GM23338 (cell line): ENCODE measurements around the gene SRGN. TPM values are rescaled to one million over a fixed set of nuclear protein-coding genes. Genes with fewer than 3 reads are reported as not detected.
A peak's percentile ranks its signal among the peaks of the same experiment; 100 is the strongest.

Source experiments
- ATAC-seq: fragments of 200-7000 bp; cut with Tn5 transposase; 3 replicates; pipeline ENCODE4 v1.9.1; 2020
- DNase-seq: peaks from one replicate; pipeline ENCODE4 v3.0.0-alpha.2; 2015; ENCODE audit warnings: low spot score
- H2AFZ ChIP-seq: fragments of 200-600 bp; sonication (generic); 2 replicates; pipeline ENCODE4 v1.8.0; 2016; ENCODE audit warnings: antibody characterized with exemption, mild to moderate bottlenecking, moderate library complexity
- H3F3A ChIP-seq: fragments of 200-600 bp; sonication (generic); replicated peaks from 2 replicates; pipeline ENCODE4 v1.8.0; 2017; ENCODE audit warnings: antibody characterized with exemption, mixed run types, low read depth
- H3K27ac ChIP-seq: fragments of 200-600 bp; sonication (generic); 2 replicates; pipeline ENCODE4 v1.6.1; 2016; ENCODE audit warnings: low read depth
- H3K27me3 ChIP-seq: fragments of 200-600 bp; sonication (generic); 2 replicates; pipeline ENCODE4 v1.8.0; 2016; ENCODE audit warnings: mild to moderate bottlenecking, mixed run types, moderate library complexity; ENCODE audit not compliant: insufficient read depth
- H3K36me3 ChIP-seq: fragments of 200-600 bp; sonication (generic); 2 replicates; pipeline ENCODE4 v1.8.0; 2016; ENCODE audit warnings: mild to moderate bottlenecking; ENCODE audit not compliant: insufficient read depth
- H3K4me1 ChIP-seq: fragments of 200-600 bp; sonication (generic); 2 replicates; pipeline ENCODE4 v1.8.0; 2016; ENCODE audit warnings: mild to moderate bottlenecking, moderate library complexity; ENCODE audit not compliant: insufficient read depth
- H3K4me2 ChIP-seq: fragments of 200-600 bp; sonication (generic); 2 replicates; pipeline ENCODE4 v1.7.1; 2017; ENCODE audit warnings: mixed run types
- H3K4me3 ChIP-seq: fragments of 200-600 bp; sonication (generic); 2 replicates; pipeline ENCODE4 v1.6.1; 2016; ENCODE audit warnings: mixed run types
- H3K79me2 ChIP-seq: fragments of 200-600 bp; sonication (generic); replicated peaks from 2 replicates; pipeline ENCODE4 v1.8.0; 2017; ENCODE audit warnings: mild to moderate bottlenecking; ENCODE audit not compliant: insufficient read depth
- H3K9me2 ChIP-seq: fragments of 200-600 bp; sonication (generic); 2 replicates; pipeline ENCODE4 v1.8.0; 2017; ENCODE audit not compliant: insufficient read depth
- H4K20me1 ChIP-seq: fragments of 200-600 bp; sonication (generic); replicated peaks from 2 replicates; pipeline ENCODE4 v1.8.0; 2017; ENCODE audit warnings: mild to moderate bottlenecking; ENCODE audit not compliant: insufficient read depth
- H3K27ac Mint-ChIP-seq: 2 replicates; pipeline ENCODE4 v1.8.0; 2020; ENCODE audit warnings: inconsistent platforms, mild to moderate bottlenecking, moderate library complexity, mixed read lengths
- H3K27me3 Mint-ChIP-seq: 3 replicates; pipeline ENCODE4 v1.8.0; 2022; ENCODE audit warnings: low read depth, mild to moderate bottlenecking, moderate library complexity, mixed read lengths, inconsistent platforms; ENCODE audit not compliant: insufficient read depth, poor library complexity
- H3K36me3 Mint-ChIP-seq: 3 replicates; pipeline ENCODE4 v1.8.0; 2021; ENCODE audit warnings: low read depth, mild to moderate bottlenecking, inconsistent platforms, moderate library complexity, mixed read lengths
- H3K4me1 Mint-ChIP-seq: 3 replicates; pipeline ENCODE4 v1.8.0; 2020; ENCODE audit warnings: mild to moderate bottlenecking, inconsistent platforms, mixed read lengths
- H3K4me3 Mint-ChIP-seq: 3 replicates; pipeline ENCODE4 v1.8.0; 2021; ENCODE audit warnings: moderate library complexity, mild to moderate bottlenecking, inconsistent platforms, mixed read lengths
- H3K9me3 Mint-ChIP-seq: 3 replicates; pipeline ENCODE4 v1.8.0; 2020; ENCODE audit warnings: moderate library complexity, mild to moderate bottlenecking, inconsistent platforms, mixed read lengths
- CREB1 ChIP-seq: fragments of 250-450 bp; sonication (Bioruptor Pico); IDR thresholded peaks from 2 replicates; pipeline ENCODE4 v1.5.0; 2020; ENCODE audit warnings: low read depth, mild to moderate bottlenecking, moderate library complexity
- CTCF ChIP-seq, 2 experiments: fragments of 200-600 bp in 1 of 2; sonication (generic) in 1 of 2; conservative IDR thresholded peaks; 2 replicates each; pipeline versions ENCODE4 v1.5.1 to v1.6.1; 2016 to 2017; ENCODE audit warnings: antibody characterized with exemption in 2 of 2, low read depth in 2 of 2, mild to moderate bottlenecking in 2 of 2, moderate library complexity in 1 of 2
- ETS1 ChIP-seq: IDR thresholded peaks from 2 replicates; pipeline ENCODE4 v1.6.1; 2016; ENCODE audit warnings: antibody characterized with exemption
- EZH2 ChIP-seq: fragments of 200-600 bp; sonication (generic); IDR thresholded peaks from one replicate; pipeline ENCODE4 v1.8.0; 2017; ENCODE audit warnings: antibody characterized with exemption, mild to moderate bottlenecking, low read depth; ENCODE audit not compliant: unreplicated experiment
- POLR2AphosphoS5 ChIP-seq: IDR thresholded peaks from 2 replicates; pipeline ENCODE4 v1.6.1; 2016; ENCODE audit warnings: antibody characterized with exemption, low read depth
- REST ChIP-seq: IDR thresholded peaks from one replicate; pipeline ENCODE4 v1.6.1; 2018; ENCODE audit warnings: antibody characterized with exemption; ENCODE audit not compliant: unreplicated experiment
- STAT1 ChIP-seq: IDR thresholded peaks from one replicate; pipeline ENCODE4 v1.6.1; 2016; ENCODE audit warnings: antibody characterized with exemption; ENCODE audit not compliant: unreplicated experiment
- ZNF462 ChIP-seq: fragments of 250-450 bp; sonication (Bioruptor Pico); IDR thresholded peaks from 2 replicates; pipeline ENCODE4 v1.5.0; 2020; ENCODE audit warnings: mild to moderate bottlenecking, moderate library complexity
- polyA plus RNA-seq: library from polyadenylated mRNA; unstranded; fragments of >200 nt; fragmentation: Nextera tagmentation; extraction: Ambion mirVana; gene quantifications from 2 replicates; pipeline ENCODE4 v1.2.1, GENCODE V29; 2016
- total RNA-seq: library from RNA; depleted of rRNA; stranded (reverse); fragments of >200 nt; shearing (Covaris generic); gene quantifications from 2 replicates; pipeline ENCODE4 v1.2.3, GENCODE V29; 2014

The SRGN gene
- total and polyA plus RNA-seq, 2 experiments from 2014 or later: not detected

GRCh38 chr10:69125554-69125953 is 37.7 kb downstream of the SRGN start:
- H2AFZ ChIP-seq: no peak overlapping the region
- no peak for ATAC-seq
- peaks cover 57% of the 10 kb centered on the region for H3K79me2 ChIP-seq
- Mint-ChIP-seq H3K36me3 (no peaks in the 10 kb centered on the region), H3K9me3 (no peaks in the 10 kb centered on the region), H3K4me1 (peaks cover 12% of the 10 kb centered on the region; the same call in 2 of the 3 replicates), H3K27ac (no peak overlapping the region), H3K4me3 (peak overlapping the region; percentile 95), H3K27me3 (peaks cover 4% of the 10 kb centered on the region)
- no peaks in the 10 kb centered on the region for H3K36me3 ChIP-seq
- no peaks in the 10 kb centered on the region for H3K9me2 ChIP-seq
- peaks cover 5% of the 10 kb centered on the region for H3F3A ChIP-seq
- peaks cover 13% of the 10 kb centered on the region; the same call in 1 of the 2 replicates for H4K20me1 ChIP-seq
- peaks cover 18% of the 10 kb centered on the region for H3K4me1 ChIP-seq
- H3K4me3 ChIP-seq: peak overlapping the region; percentile 93
- peak overlapping the region; percentile 79 for H3K4me2 ChIP-seq
- no peak overlapping the region for H3K27ac ChIP-seq
- no peak for DNase-seq
- no peak for TF ChIP-seq EZH2
- no peaks in the 10 kb centered on the region for H3K27me3 ChIP-seq

DNA sequence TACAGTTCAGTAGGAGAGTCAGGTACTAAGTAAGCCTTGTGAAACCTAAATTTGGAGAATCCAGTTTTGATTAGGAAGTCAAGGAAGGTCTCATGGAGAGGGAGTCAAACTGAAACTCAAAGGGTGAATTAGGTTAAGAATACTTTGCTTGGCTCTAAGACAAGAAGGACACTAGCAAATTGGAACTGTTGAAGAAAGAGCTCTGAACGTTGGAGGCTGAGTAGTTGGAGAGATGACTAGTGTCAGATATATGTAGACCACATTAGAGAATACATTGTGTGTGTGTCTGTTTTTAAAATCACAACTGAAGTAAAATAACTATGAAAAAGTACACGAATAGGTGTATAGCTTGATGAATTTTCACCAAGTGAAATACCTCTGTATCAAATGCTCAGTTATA is 42.3 kb downstream of the SRGN start:
- peaks cover 26% of the 10 kb centered on the region for H4K20me1 ChIP-seq
- Mint-ChIP-seq H3K9me3 (no peaks in the 10 kb centered on the region), H3K4me1 (peaks cover 2% of the 10 kb centered on the region; the same call in 2 of the 3 replicates), H3K4me3 (no peak overlapping the region), H3K27me3 (no peaks in the 10 kb centered on the region), H3K36me3 (peaks cover 15% of the 10 kb centered on the region; the same call in 2 of the 3 replicates), H3K27ac (no peak overlapping the region)
- ATAC-seq (no peak), DNase-seq (no peak)
- no peaks in the 10 kb centered on the region for H3K27me3 ChIP-seq
- H2AFZ ChIP-seq: no peak overlapping the region
- H3K4me3 ChIP-seq: no peak overlapping the region
- no peaks in the 10 kb centered on the region; the same call in 1 of the 2 replicates for H3K36me3 ChIP-seq
- H3K4me1 ChIP-seq: peaks cover 8% of the 10 kb centered on the region; the same call in 1 of the 2 replicates
- H3K79me2 ChIP-seq: peaks cover 84% of the 10 kb centered on the region
- H3K9me2 ChIP-seq: no peaks in the 10 kb centered on the region
- no peaks in the 10 kb centered on the region for H3F3A ChIP-seq
- H3K4me2 ChIP-seq: no peak overlapping the region
- no peak for TF ChIP-seq POLR2AphosphoS5
- TF ChIP-seq EZH2: no peak
- TF ChIP-seq STAT1: no peak
- TF ChIP-seq REST: no peak
- TF ChIP-seq ZNF462 (CRISPR knock-in tag): no peak
- TF ChIP-seq CREB1: no peak
- no peak for TF ChIP-seq ETS1
- no peak for TF ChIP-seq CTCF (conservative IDR thresholded peaks at IDR 0.05; ENCODE audit: low read depth in 2 of 2)
- H3K27ac ChIP-seq: no peak overlapping the region
